ENCODE measurements around the gene PPP2R3C.

- no peak for TF ChIP-seq CTCF (IDR thresholded peaks at IDR 0.05)
- TF ChIP-seq POLR2A (IDR thresholded peaks at IDR 0.05): no peak
Measured at GRCh38 chr14:35088514-35088913, 33.3 kb downstream of the PPP2R3C start.

Measured in body of pancreas (tissue), 4 donors.